GM18951 (cell line): Measurements from ENCODE around the gene EHD4.

Experiments used
- POLR2A ChIP-seq: IDR thresholded peaks from 4 replicates; pipeline ENCODE4 v1.6.1; 2011; ENCODE audit warnings: mild to moderate bottlenecking; ENCODE audit not compliant: insufficient read length, insufficient read depth; ENCODE audit errors: extremely low read depth
- in situ Hi-C: fragments of 300-500 bp; cut with MboI; formaldehyde crosslinking; loops from one replicate; pipeline ENCODE4 v1.12.0; 2022; ENCODE audit warnings: low sequenced_read_pairs, mixed read lengths, inconsistent platforms; ENCODE audit not compliant: unreplicated experiment

Gene EHD4

DNA sequence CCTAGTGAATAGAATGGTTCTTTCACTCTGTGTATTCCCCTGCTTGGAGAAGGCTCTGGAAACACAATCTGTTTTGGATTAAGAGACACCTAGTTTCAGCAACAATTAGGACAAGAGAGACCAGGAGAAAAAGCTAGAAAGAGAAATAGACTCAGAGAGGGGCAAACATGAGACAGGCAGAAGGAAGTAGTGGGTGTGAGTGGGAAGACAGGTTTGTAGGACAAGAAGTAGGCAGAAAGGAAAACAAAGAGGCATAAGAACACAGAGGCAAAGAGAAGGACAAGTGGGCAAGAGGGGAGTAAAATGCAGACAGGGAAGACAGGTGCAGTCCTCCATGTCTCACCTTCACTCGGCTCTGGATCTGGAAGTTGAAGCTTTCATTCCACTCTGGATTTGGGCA lies 35.0 kb upstream of the EHD4 start:
- no peak for TF ChIP-seq POLR2A
- in situ Hi-C loops, result no loop called here

DNA sequence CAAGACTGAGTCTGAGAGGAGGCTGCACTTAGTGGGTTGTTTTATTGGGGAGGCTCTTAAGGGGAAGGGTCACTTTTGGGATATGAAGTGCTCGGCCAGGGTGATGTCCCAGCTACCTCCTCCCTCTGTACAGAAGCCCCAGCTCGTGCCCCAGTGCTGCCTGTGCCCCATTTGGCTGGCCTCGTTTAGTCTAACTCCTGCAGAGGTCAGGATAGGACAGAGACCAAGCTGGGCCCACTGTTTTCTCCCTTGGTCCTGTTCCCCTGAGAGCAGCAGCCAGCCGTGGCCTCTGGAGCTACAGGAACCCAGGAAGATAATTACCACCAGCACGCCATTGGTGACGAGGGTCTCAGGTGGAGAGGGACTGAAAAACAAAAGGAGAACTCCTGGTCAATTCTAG lies 30.0 kb upstream of the EHD4 start:
- in situ Hi-C loops, result no loop called here
- TF ChIP-seq POLR2A, result no peak

DNA sequence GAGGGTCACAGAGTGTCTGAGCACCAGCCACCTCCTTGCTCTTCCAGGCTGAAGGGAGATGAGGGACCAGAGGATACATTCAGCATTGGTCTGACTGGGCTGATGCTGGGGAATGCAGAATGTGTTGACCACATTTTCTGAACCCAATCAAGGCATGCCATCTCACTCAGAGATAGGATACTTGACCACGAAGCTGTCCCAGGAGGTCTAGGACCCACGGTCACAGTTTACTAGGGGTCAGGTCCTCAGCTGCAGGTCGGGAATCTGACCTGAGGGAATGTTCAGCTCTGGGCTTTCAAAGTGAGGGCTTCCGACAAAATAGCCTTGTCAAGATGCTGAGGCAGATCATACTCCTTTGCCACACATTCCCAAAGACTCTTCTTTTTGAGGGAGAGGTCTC lies 28.9 kb upstream of the EHD4 start:
- in situ Hi-C loops, result no loop called here
- no peak for TF ChIP-seq POLR2A

DNA sequence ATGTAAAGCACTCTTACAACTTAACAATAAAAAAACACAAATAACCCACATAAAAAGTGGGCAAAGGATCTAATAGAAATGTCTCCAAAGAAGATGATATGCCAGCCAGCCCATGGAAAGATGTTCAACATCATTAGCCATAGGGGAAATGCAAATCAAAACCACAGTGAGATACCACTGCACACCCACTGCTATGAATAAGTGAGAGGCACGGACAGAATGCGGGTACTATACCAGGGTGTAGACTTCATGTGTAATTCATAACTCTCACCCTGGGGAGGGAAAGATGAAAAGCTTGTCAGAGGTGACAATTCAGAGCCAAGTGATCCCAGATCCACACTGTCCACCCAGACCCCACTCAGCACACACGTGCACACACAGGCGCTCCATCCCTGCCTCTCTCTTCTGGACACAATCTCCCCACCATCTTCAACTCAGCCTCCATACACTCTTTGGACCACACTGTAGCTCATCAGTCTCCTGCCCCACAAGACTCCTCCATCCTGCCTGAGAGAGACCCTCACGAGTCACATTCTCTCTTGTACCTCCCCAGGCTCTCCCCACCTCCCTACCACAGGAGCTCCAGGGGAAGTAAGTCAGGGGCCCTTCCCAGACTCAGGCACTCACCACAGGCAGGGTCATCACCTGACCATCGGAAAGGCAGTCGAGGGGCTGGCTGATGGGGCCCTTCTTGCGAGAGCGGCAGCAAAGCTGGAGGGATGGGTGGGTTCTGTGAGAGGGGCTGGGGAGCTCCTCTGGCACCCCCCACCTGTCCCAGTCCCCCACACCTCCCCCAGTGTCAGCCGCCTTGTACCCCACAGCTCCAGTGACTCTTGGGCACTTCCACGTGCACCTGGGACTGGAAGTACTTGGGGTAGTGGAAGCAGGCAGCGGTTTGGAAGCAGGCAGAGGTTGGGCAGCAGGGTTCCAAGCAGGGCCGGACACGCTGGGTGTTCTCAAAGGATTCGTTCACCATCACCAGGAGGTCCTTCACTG lies 27.2 kb upstream of the EHD4 start:
- no peak for TF ChIP-seq POLR2A
- in situ Hi-C loops, result no loop called here

DNA sequence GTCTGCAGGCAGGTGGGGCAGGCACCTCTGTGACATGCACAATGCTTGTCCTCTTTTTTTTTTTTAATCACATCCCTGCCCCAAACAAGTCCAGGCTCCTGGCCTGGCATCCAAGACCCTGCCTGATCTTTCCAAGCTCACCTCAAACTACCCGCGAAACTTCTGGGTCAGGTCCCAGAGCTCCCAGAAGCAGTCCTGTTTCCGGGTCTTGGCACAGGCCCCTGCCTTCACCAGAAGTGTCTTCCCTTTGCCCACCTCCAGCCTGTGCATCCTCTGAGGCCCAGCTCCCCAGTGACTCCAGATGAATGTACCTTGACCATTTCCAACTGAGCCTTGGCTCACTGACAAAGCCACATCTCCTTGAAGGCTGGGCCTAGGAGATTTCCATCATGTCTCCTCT lies 25.5 kb upstream of the EHD4 start:
- TF ChIP-seq POLR2A, result no peak
- in situ Hi-C loops, result no loop called here

DNA sequence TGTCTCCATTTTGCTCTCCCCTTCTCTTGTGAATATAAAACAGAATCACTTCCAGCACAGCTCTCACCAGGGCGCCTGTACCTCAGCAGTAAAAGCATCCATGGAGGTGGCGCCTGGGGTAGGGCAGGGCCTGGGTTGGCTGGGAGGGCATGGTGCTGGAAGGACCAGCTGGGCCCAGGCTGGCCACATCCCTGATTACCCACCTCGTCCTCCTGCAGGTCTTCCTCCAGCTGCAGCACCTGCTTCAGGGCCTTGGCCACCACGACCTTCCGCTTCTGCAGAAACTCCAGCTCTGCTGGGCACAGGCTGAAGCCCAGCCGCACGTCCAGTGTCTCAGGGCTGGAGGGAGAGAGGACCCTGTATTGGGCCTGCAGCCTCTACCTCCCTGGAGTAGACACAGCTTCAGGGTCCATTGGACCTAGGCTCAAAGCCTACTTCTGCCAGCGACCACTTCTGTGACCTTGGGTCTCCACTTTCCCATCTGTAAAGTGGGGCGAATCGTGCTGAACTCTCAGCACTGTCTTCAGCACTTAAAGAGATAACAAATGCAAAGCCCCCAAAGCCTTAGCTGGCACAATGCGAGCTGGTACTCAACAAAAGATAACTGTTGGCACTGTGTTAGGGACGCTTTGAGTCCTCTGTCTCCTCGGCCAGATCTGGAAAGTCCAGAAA lies 24.7 kb upstream of the EHD4 start:
- TF ChIP-seq POLR2A, result no peak
- in situ Hi-C loops, result no loop called here

DNA sequence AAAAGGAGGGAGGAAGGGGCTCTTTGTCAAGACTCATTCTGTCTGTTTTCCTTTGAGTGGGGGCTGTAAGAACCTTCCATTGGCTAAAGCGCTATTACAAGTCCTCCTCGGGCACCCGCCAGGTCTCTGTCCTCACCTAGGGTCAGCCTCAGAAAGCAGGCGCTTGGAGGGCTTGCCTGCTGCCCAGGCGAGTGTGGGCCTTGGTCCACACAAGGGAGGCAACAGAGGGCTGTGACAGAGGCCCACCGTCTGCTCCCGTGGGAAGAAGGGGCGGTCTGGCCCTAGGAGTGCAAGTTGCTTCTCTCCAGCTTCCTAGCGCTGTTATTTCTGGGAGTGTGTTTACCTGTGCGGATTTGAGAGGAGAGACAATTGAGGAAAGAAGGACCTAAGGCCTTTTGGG lies 24.0 kb upstream of the EHD4 start:
- TF ChIP-seq POLR2A, result no peak
- in situ Hi-C loops, result no loop called here

DNA sequence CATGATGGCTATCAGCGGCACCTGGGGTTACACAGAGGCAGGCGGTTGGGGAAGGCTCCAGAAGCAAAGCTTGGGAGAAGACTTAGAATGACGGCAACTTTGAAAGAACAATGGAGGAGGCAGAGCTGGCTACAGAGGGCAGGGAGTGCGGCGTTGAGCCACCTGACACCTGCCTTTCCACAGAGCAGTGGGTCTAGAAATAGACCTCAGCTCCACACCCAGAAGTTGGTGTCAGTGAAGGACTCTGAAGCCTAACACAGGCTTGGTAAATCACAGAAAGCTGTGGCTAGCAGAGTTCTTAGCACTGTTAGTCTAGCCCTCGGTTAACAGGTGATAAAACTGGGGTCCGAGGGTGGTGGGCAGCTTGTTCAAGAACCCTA lies 23.1 kb upstream of the EHD4 start:
- TF ChIP-seq POLR2A, result no peak
- in situ Hi-C loops, result no loop called here

DNA sequence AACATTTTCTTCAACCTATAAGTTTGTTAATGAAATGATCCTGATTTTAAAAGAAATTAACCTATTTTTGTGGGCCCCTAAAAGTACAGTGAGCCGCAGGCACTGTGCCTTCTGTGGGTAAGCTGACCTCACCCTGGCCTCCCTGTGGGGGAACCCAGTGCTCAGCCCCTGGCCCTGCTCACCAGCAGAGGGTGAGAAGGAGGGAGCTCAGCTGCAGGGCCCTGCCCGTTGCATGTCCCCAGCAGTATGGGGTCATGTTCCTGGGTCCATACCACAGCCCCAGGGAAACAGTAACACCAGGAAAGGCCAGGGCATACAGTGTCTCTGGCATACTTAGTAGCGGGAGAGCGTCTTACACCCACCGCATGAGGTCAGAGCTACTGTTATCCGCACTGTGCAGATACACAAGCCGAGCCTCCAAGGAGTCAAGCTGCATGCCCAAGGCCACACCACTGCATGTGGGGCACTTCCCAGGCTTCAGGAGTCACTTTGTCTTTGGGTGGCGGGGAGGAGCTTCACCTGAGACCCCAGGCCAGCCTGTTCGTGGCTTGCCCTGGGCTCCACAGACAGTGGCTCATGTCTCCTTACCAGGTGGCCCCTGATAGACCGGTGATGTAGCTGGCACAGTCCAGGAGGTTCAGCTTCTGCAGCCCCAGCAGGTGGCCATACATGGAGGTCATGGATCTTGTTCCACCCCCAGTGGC lies 22.6 kb upstream of the EHD4 start:
- TF ChIP-seq POLR2A, result no peak
- in situ Hi-C loops, result no loop called here

DNA sequence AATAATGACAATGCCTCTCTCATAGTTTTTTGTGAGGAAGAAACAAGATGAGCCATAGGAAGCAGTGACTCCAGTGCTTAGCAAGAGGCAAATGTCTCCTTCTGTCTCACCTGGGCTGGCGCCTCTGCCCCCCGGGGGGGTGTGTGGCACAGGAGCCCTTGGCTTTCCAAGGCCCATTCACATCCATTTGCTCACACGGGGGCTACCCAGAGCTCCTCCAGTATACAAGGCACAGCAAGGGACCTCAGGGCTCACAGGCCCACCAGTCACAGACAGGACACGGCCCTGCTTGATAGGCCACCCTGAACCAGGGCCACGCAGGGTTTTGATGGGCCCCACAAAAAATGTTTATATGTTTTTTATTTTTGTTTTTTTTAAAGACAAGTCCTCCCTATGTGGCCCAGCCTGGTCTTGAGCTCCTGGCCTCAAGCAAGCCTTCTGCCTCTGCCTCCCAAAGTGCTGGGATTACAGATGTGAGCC lies 21.9 kb upstream of the EHD4 start:
- in situ Hi-C loops, result no loop called here

DNA sequence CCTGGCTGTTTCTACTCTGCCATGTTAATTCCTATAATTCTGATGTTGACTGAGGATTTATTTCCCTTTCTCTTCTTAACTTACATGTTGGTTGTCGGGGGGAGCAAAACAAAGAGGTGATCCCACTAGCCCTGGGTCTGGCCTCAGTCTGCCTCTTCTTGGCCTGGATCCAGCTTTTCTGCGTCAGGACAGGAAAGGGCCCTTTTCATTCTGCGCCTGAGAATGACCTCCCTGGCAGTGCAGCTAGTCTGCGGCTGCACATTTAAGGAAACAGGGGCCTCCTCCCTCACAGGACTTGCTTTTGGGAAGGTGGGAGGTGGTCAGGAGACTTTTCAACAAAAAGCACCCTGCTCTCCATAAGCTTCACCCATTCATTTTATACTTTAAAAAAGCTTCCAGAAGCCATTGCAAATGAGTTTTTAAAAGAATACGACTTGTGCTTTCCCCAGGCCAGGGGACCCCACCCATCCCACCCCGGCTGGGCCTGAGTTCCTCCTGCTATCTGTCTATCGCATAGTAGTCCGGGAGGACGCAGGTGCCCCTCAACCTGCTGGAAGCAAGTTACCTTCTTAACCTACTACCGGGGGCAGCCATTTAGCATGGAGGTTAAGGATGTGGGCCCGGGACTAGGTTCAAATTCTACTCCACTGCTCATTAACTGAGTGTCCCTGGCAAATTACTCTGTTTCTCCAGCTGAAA lies 21.3 kb upstream of the EHD4 start:
- in situ Hi-C loops, result no loop called here
- TF ChIP-seq POLR2A, result no peak

More for the DNA sequence above, 21.9 kb upstream of the EHD4 start:
- TF ChIP-seq POLR2A, result no peak

DNA sequence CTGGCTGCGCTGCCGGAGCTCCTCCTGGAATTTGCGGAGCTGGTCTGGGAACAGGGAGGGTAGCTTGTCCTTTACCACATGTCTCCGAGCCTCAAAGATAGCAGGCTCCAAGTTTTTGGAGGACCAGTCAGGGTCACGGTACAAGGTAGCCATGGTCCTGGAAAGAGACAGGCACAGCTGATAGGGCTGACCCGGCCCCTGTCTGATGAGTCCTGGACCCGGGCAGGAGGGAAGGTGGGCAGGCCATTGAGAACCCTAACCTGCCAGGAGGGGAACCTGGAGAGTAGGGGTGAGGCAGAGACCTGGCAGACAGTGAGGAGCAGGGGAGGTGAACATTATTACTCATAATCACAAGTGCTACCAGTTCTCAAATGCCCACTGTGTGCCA lies 20.4 kb upstream of the EHD4 start:
- in situ Hi-C loops, result no loop called here

More for the DNA sequence above, 20.4 kb upstream of the EHD4 start:
- no peak for TF ChIP-seq POLR2A
